ENCODE results near the gene PADI1. TPM values are rescaled to one million over a fixed set of nuclear protein-coding genes. Genes with fewer than 3 reads are reported as not detected.
"Not testable (repeated sequence)": the region's sequence is repeated elsewhere in the genome, so short reads cannot be mapped to it uniquely, and the experiment has no call there.

The PADI1 gene
- total RNA-seq, 1 donor from 2014 or later = not detected

GRCh38 chr1:17236779-17237560, 32.0 kb downstream of the PADI1 start:
- peak; percentile 94 for TF ChIP-seq CTCF (IDR thresholded peaks at IDR 0.05; ENCODE audit: unreplicated experiment)
- no peak overlapping the region for H3K27ac Mint-ChIP-seq
- H3K36me3 Mint-ChIP-seq (ENCODE audit: insufficient read depth) = no peaks in the 10 kb centered on the region
- H3K27me3 Mint-ChIP-seq = peaks cover 21% of the 10 kb centered on the region
- DNase-seq (ENCODE audit: low spot score, unreplicated experiment) = peak; percentile 92
- H3K4me3 Mint-ChIP-seq (ENCODE audit: low read depth) = no peak overlapping the region
- H3K9me3 Mint-ChIP-seq (ENCODE audit: low read depth) = no peaks in the 10 kb centered on the region
- peaks cover 2% of the 10 kb centered on the region for H3K4me1 Mint-ChIP-seq (ENCODE audit: low read depth)

GRCh38 chr1:17237561-17237903, 32.6 kb downstream of the PADI1 start:
- H3K4me1 Mint-ChIP-seq (ENCODE audit: low read depth) = peaks cover 2% of the 10 kb centered on the region

GRCh38 chr1:17239420-17239819, 34.5 kb downstream of the PADI1 start:
- no peak for TF ChIP-seq CTCF (IDR thresholded peaks at IDR 0.05; ENCODE audit: unreplicated experiment)
- DNase-seq (ENCODE audit: low spot score, unreplicated experiment) = peak; percentile 27
- no peaks in the 10 kb centered on the region for H3K4me1 Mint-ChIP-seq (ENCODE audit: low read depth)
- no peaks in the 10 kb centered on the region for H3K9me3 Mint-ChIP-seq (ENCODE audit: low read depth)
- H3K27ac Mint-ChIP-seq = no peak overlapping the region
- no peaks in the 10 kb centered on the region for H3K36me3 Mint-ChIP-seq (ENCODE audit: insufficient read depth)
- no peak overlapping the region for H3K4me3 Mint-ChIP-seq (ENCODE audit: low read depth)
- H3K27me3 Mint-ChIP-seq = peaks cover 17% of the 10 kb centered on the region

More at GRCh38 chr1:17237561-17237903, 32.6 kb downstream of the PADI1 start:
- no peaks in the 10 kb centered on the region for H3K9me3 Mint-ChIP-seq (ENCODE audit: low read depth)
- H3K27ac Mint-ChIP-seq = no peak overlapping the region
- no peaks in the 10 kb centered on the region for H3K36me3 Mint-ChIP-seq (ENCODE audit: insufficient read depth)
- H3K27me3 Mint-ChIP-seq = peaks cover 18% of the 10 kb centered on the region
- TF ChIP-seq CTCF (IDR thresholded peaks at IDR 0.05; ENCODE audit: unreplicated experiment) = no peak
- no peak overlapping the region for H3K4me3 Mint-ChIP-seq (ENCODE audit: low read depth)
- DNase-seq (ENCODE audit: low spot score, unreplicated experiment) = no peak

GRCh38 chr1:17241011-17241779, 36.3 kb downstream of the PADI1 start:
- H3K27me3 Mint-ChIP-seq = peaks cover 14% of the 10 kb centered on the region
- not testable (repeated sequence) for H3K4me1 Mint-ChIP-seq (ENCODE audit: low read depth); H3K4me3 Mint-ChIP-seq (ENCODE audit: low read depth); H3K36me3 Mint-ChIP-seq (ENCODE audit: insufficient read depth); DNase-seq (ENCODE audit: low spot score, unreplicated experiment); H3K9me3 Mint-ChIP-seq (ENCODE audit: low read depth); H3K27ac Mint-ChIP-seq

GRCh38 chr1:17241780-17242074, 36.8 kb downstream of the PADI1 start:
- not testable (repeated sequence) for DNase-seq (ENCODE audit: low spot score, unreplicated experiment); H3K4me1 Mint-ChIP-seq (ENCODE audit: low read depth); H3K36me3 Mint-ChIP-seq (ENCODE audit: insufficient read depth); H3K9me3 Mint-ChIP-seq (ENCODE audit: low read depth); H3K4me3 Mint-ChIP-seq (ENCODE audit: low read depth); H3K27ac Mint-ChIP-seq
- peaks cover 14% of the 10 kb centered on the region for H3K27me3 Mint-ChIP-seq

GRCh38 chr1:17243274-17243673, 38.3 kb downstream of the PADI1 start:
- Mint-ChIP-seq H3K36me3 (ENCODE audit: insufficient read depth) (no peaks in the 10 kb centered on the region), H3K27me3 (peaks cover 14% of the 10 kb centered on the region), H3K4me1 (ENCODE audit: low read depth) (peaks cover 8% of the 10 kb centered on the region), H3K9me3 (ENCODE audit: low read depth) (no peaks in the 10 kb centered on the region), H3K27ac (peak overlapping the region; percentile 33), H3K4me3 (ENCODE audit: low read depth) (no peak overlapping the region)
- no peak for TF ChIP-seq CTCF (IDR thresholded peaks at IDR 0.05; ENCODE audit: unreplicated experiment)
- no peak for DNase-seq (ENCODE audit: low spot score, unreplicated experiment)

Data from progenitor cell of endocrine pancreas (in vitro differentiated cells).